ENCODE measurements around the gene PRAMEF14. TPM values are rescaled to one million over a fixed set of nuclear protein-coding genes. Genes with fewer than 3 reads are reported as not detected.

The PRAMEF14 gene
- total RNA-seq: not detected in 2 replicates

GRCh38 chr1:13347034-13347433 is at the start of gene PRAMEF14:
Gene PRAMEF14, minus strand, starts transcription at chr1:13347134. Its CDS starts 1,820 bp downstream, at chr1:13345314.

GRCh38 chr1:13389332-13389731 is 42.4 kb upstream of the PRAMEF14 start, which contains the start of gene PRAMEF17:
Gene PRAMEF17, plus strand, starts transcription at chr1:13389632. Its CDS starts 26 bp downstream, at chr1:13389658.

GRCh38 chr1:13315281-13315680 is 31.7 kb downstream of the PRAMEF14 start, which contains the start of gene PRAMEF15:
Gene PRAMEF15, plus strand, starts transcription at chr1:13315581. Its CDS starts 2,827 bp downstream, at chr1:13318408.

DNA sequence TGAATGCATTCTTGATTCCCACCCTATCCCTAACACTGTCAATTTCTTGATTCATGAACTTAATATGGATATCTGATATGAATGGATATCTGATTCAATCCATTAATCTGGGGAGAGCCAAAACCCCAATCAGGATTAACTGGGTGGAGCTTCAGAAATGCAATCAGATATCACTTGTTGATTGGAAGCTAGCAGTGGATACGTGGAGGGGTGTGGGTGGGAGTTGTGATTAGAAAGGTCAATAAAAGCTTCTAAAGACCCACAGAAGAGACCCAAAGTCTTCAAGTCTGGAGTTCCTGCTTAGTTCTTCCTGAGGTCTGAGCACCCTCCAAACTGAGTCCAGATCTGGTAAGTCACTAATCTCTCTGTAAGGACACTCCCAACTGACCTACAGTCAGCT is 43.7 kb downstream of the PRAMEF14 start, which contains the start of gene PRAMEF33:
Gene PRAMEF33 (plus strand): TSS at position 301 of the 400 bp plus-strand sequence. CDS start 2,416 bp downstream, outside the sequence.

Other genes starting within 250 kb of the PRAMEF14 start
- gene HNRNPCL2, start 230.3 kb downstream of the PRAMEF14 start, total RNA-seq: not detected in 2 replicates
- gene PRAMEF26, start 191.1 kb downstream of the PRAMEF14 start, total RNA-seq: not detected in 2 replicates
- gene HNRNPCL4, start 181.5 kb downstream of the PRAMEF14 start, total RNA-seq: not detected in 2 replicates
- not detected in 2 replicates for gene PRAMEF9, start 175.3 kb downstream of the PRAMEF14 start, total RNA-seq
- not detected in 2 replicates for gene PRAMEF13, start 145.7 kb downstream of the PRAMEF14 start, total RNA-seq
- gene PRAMEF18, start 121.0 kb downstream of the PRAMEF14 start, total RNA-seq: not detected in 2 replicates
- gene PRAMEF5, start 92.9 kb downstream of the PRAMEF14 start, total RNA-seq: not detected in 2 replicates
- gene PRAMEF8, start 62.0 kb downstream of the PRAMEF14 start, total RNA-seq: not detected in 2 replicates
- gene PRAMEF33, start 43.6 kb downstream of the PRAMEF14 start, total RNA-seq: not detected in 2 replicates
- not detected in 2 replicates for gene PRAMEF15, start 31.6 kb downstream of the PRAMEF14 start, total RNA-seq
- gene PRAMEF19, start 24.8 kb upstream of the PRAMEF14 start, total RNA-seq: not detected in 2 replicates
- not detected in 2 replicates for gene PRAMEF17, start 42.5 kb upstream of the PRAMEF14 start, total RNA-seq
- not detected in 2 replicates for gene PRAMEF20, start 63.3 kb upstream of the PRAMEF14 start, total RNA-seq
- gene LRRC38, start 166.9 kb upstream of the PRAMEF14 start, total RNA-seq: 0.11 TPM in 1 of 2 replicates, not detected in the other
- 48.9 and 62.9 TPM in 2 replicates for gene PDPN, start 236.7 kb upstream of the PRAMEF14 start, total RNA-seq

Data from dermis lymphatic vessel endothelial cell (primary cell).